A549 (cell line): ENCODE data around the gene ARHGDIG. TPM values are rescaled to one million over a fixed set of nuclear protein-coding genes. Genes with fewer than 3 reads are reported as not detected.
A peak's percentile ranks its signal among the peaks of the same experiment; 100 is the strongest.

Source experiments
- ATAC-seq, 2 experiments: fragments of 200-7000 bp in 1 of 2; fragments of >200 bp in 1 of 2; cut with Nextera tagmentation in 1 of 2; cut with Tn5 transposase in 1 of 2; 3 replicates each; pipeline versions ENCODE4 v1.8.0 to v1.9.1; 2018 to 2020; ENCODE audit warnings: mild to moderate bottlenecking in 1 of 2, moderate library complexity in 1 of 2
- CTCF ChIA-PET: fragments of 300-600 bp; sonication (Branson Sonifier 250); formaldehyde crosslinking; extraction: SDS; loops from one replicate; lab custom pipeline; 2021; ENCODE audit warnings: antibody characterized with exemption, inconsistent platforms; lab: Yijun Ruan, JAX
- POLR2A ChIA-PET: fragments of 350-600 bp; formaldehyde crosslinking; extraction: SDS; loops from one replicate; lab custom pipeline; 2021; ENCODE audit warnings: antibody characterized with exemption, inconsistent platforms; lab: Yijun Ruan, JAX
- DNase-seq, 2 experiments: peaks; one replicate each; pipeline versions ENCODE4 v3.0.0 to v3.0.0-alpha.2; 2011 to 2016; ENCODE audit warnings: low read depth in 1 of 2, low spot score in 1 of 2
- FAIRE-seq: peaks from 2 replicates; lab custom pipeline; 2011; peaks lifted over from hg19 to GRCh38; lab: Jason Lieb, UNC
- H3K27ac ChIP-seq, 2 experiments: fragments of >200 bp; sonication (Bioruptor Twin); formaldehyde crosslinking; 3 replicates each; pipeline ENCODE4 v1.5.1; 2016 to 2017
- H3K4me1 ChIP-seq: fragments of >200 bp; sonication (Bioruptor Twin); formaldehyde crosslinking; 3 replicates; pipeline ENCODE4 v1.6.1; 2016
- H3K4me2 ChIP-seq: fragments of >200 bp; sonication (Bioruptor Twin); formaldehyde crosslinking; 3 replicates; pipeline ENCODE4 v1.6.1; 2016
- H3K4me3 ChIP-seq: fragments of >200 bp; sonication (Bioruptor Twin); formaldehyde crosslinking; 3 replicates; pipeline ENCODE4 v1.5.1; 2016
- H3K9me3 ChIP-seq: fragments of >200 bp; sonication (Bioruptor Twin); formaldehyde crosslinking; 3 replicates; pipeline ENCODE4 v1.6.1; 2016
- CBX2 ChIP-seq: fragments of 200-600 bp; sonication (generic); IDR thresholded peaks from 2 replicates; pipeline ENCODE4 v1.6.1; 2016; ENCODE audit warnings: low read depth, mild to moderate bottlenecking, borderline replicate concordance
- CBX8 ChIP-seq: fragments of 200-600 bp; sonication (generic); IDR thresholded peaks from 2 replicates; pipeline ENCODE4 v1.6.1; 2016
- CEBPB ChIP-seq, 2 experiments: fragments of >200 bp in 1 of 2; sonication (Bioruptor Twin) in 1 of 2; formaldehyde crosslinking in 1 of 2; IDR thresholded peaks; 2 replicates each; pipeline ENCODE4 v1.6.1; 2012 to 2016
- CHD2 ChIP-seq: fragments of 150-350 bp; IDR thresholded peaks from 2 replicates; pipeline ENCODE4 v1.6.1; 2014; ENCODE audit warnings: low read length; ENCODE audit not compliant: partially characterized antibody
- CHD4 ChIP-seq: fragments of 200-600 bp; sonication (generic); IDR thresholded peaks from 2 replicates; pipeline ENCODE4 v1.6.1; 2016; ENCODE audit warnings: antibody characterized with exemption, mild to moderate bottlenecking, borderline replicate concordance
- FOXS1 ChIP-seq: fragments of 250-450 bp; sonication (Bioruptor Pico); IDR thresholded peaks from 2 replicates; pipeline ENCODE4 v1.5.0; 2020; ENCODE audit warnings: mild to moderate bottlenecking, moderate library complexity
- GATA3 ChIP-seq: IDR thresholded peaks from 2 replicates; pipeline ENCODE4 v1.6.1; 2012; ENCODE audit warnings: borderline replicate concordance
- HOXA7 ChIP-seq: fragments of 250-450 bp; sonication (Bioruptor Pico); IDR thresholded peaks from 2 replicates; pipeline ENCODE4 v1.5.0; 2020; ENCODE audit warnings: mild to moderate bottlenecking, moderate library complexity
- JUN ChIP-seq, 2 experiments: fragments of >200 bp; sonication (Bioruptor Twin); formaldehyde crosslinking; IDR thresholded peaks; 2 replicates in 1 of 2; 3 replicates in 1 of 2; pipeline ENCODE4 v1.6.1; 2016 to 2017
- JUNB ChIP-seq: fragments of >200 bp; sonication (Bioruptor Twin); formaldehyde crosslinking; IDR thresholded peaks from 2 replicates; pipeline ENCODE4 v1.6.1; 2016
- KDM1A ChIP-seq: fragments of 200-600 bp; sonication (generic); IDR thresholded peaks from 2 replicates; pipeline ENCODE4 v1.6.1; 2016; ENCODE audit warnings: low read depth, mild to moderate bottlenecking
- MAZ ChIP-seq: fragments of 150-350 bp; IDR thresholded peaks from 2 replicates; pipeline ENCODE4 v1.6.1; 2014; ENCODE audit warnings: antibody characterized with exemption, low read depth, low read length, borderline replicate concordance
- NFE2L2 ChIP-seq: fragments of 150-350 bp; conservative IDR thresholded peaks from 2 replicates; pipeline ENCODE4 v1.6.1; 2014; ENCODE audit warnings: low read length
- NPAS2 ChIP-seq: fragments of 250-450 bp; sonication (Bioruptor Pico); IDR thresholded peaks from 2 replicates; pipeline ENCODE4 v1.8.0; 2022; ENCODE audit warnings: mild to moderate bottlenecking, moderate library complexity, borderline replicate concordance
- NR3C1 ChIP-seq: fragments of >200 bp; sonication (Bioruptor Twin); formaldehyde crosslinking; IDR thresholded peaks from 3 replicates; pipeline ENCODE4 v1.6.1; 2017
- PHF8 ChIP-seq: fragments of 200-600 bp; sonication (generic); IDR thresholded peaks from 2 replicates; pipeline ENCODE4 v1.6.1; 2016; ENCODE audit warnings: low read depth, mild to moderate bottlenecking, antibody characterized with exemption, moderate library complexity, borderline replicate concordance
- POLR2A ChIP-seq: IDR thresholded peaks from 2 replicates; pipeline ENCODE4 v1.6.1; 2012; ENCODE audit warnings: mild to moderate bottlenecking, low read length
- RARB ChIP-seq: fragments of 250-450 bp; sonication (Bioruptor Pico); IDR thresholded peaks from 2 replicates; pipeline ENCODE4 v1.8.0; 2021; ENCODE audit warnings: mild to moderate bottlenecking, moderate library complexity
- RNF2 ChIP-seq: fragments of 200-600 bp; sonication (generic); IDR thresholded peaks from 2 replicates; pipeline ENCODE4 v1.6.1; 2016; ENCODE audit warnings: low read depth, mild to moderate bottlenecking, antibody characterized with exemption, moderate library complexity, borderline replicate concordance
- TP53 ChIP-seq: fragments of 250-450 bp; sonication (Bioruptor Pico); IDR thresholded peaks from 2 replicates; pipeline ENCODE4 v1.5.0; 2021; ENCODE audit warnings: mild to moderate bottlenecking, moderate library complexity
- whole genome bisulfite sequencing: methylation state at CpG from one replicate; pipeline ENCODE4 v1.1.6; 2017; ENCODE audit errors: missing lambda C conversion rate; 5-methylcytosine and 5-hydroxymethylcytosine counted together
- polyA plus RNA-seq, 4 experiments: library from polyadenylated mRNA; depleted of rRNA in 3 of 4; stranded (reverse); fragments of >200 nt; fragmentation: RNase III in 1 of 4; extraction: RNeasy Plus Mini Kit Qiagen cat#74134 plus additional on column Dnase treatment in 1 of 4; gene quantifications; 2 replicates in 3 of 4; 3 replicates in 1 of 4; pipeline ENCODE4 v1.2.3, GENCODE V29; 2011 to 2017
- TF ChIP-seq, protein P1 (sequence below): fragments of 200-600 bp; sonication (generic); IDR thresholded peaks from 2 replicates; pipeline ENCODE4 v1.6.1; 2016; ENCODE audit warnings: antibody characterized with exemption, mild to moderate bottlenecking, moderate library complexity
- TF ChIP-seq, protein P2 (sequence below): fragments of 450-650 bp; IDR thresholded peaks from 2 replicates; pipeline ENCODE4 v1.6.1; 2014; ENCODE audit warnings: antibody characterized with exemption
- TF ChIP-seq, protein P3 (sequence below): IDR thresholded peaks from 2 replicates; pipeline ENCODE4 v1.6.1; 2012

ARHGDIG gene
- polyA plus RNA-seq, 2 of the 4 experiments (the other 2 are of a cell fraction) = 1.1 to 1.9 TPM

DNA sequence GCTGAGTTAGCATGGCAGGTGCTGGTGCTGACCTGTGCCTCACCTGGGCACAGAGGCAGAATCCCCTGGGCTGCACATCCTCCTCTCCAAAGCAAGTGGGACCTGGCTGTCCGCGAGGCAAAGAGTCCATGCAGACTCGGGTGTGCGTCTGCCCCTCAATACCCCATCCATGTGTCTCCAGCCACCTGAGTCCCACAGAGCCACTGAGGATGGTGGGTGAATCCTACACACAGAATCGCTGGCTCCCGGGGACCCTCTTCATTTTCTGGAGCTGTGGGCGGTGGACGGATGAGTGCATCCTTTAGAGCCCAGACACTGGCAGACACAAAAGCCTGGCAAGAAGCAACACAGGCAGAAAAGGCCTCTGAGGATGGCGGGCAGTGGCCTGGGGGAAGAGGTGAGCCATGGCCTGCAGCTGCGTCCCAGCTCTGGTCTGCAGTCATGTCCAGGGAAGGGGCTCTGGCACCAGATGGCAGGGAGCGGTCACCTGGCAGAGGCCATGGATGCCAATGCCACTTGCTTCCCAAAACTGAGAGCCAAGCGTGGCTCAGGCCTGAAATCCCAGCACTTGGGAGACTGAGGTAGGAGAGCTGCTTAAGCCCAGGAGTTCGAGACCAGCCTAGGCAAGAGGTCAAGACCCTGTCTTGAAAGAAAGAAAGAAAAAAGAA lies 42.2 kb downstream of the ARHGDIG start:
- CTCF ChIA-PET = interaction anchor here (1.0 to 1.5 kb wide), 3 partner anchors 20 to 127 kb away, joined by 3 to 11 read pairs (median 3); no protein-coding TSS in a partner anchor
- TF ChIP-seq GATA3 = no peak
- no peak for TF ChIP-seq NR3C1
- no peak for TF ChIP-seq TP53
- DNase-seq = no peak

DNA sequence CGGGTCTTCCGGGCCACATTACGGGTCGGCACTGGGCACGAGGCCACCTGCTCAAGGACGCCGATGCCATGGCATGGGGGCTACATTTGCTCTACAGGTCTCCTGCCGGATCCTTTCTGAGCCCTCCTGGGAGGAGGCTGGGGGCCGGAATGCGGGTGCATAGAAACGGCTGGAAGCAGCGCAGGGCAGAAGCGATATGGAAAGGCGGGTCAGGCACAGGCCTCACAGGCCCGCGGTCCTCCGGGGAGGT lies 43.7 kb downstream of the ARHGDIG start:
- Histone ChIP-seq H3K4me2 (no peak overlapping the region), H3K9me3 (no peaks in the 10 kb centered on the region), H3K4me1 (peaks cover 31% of the 10 kb centered on the region), H3K4me3 (no peak overlapping the region), H3K27ac (peak overlapping the region in 1 of 2 experiments; percentile 28; a peak in 1 of 6 replicates)
- ATAC-seq = no peak
- ChIA-PET CTCF (interaction anchor here (1.0 kb wide), 1 partner anchor 39 kb away, joined by 3 read pairs; no protein-coding TSS in a partner anchor), POLR2A (no interaction called here)
- TF ChIP-seq RNF2 = no peak
- no peak for TF ChIP-seq FOXS1 (CRISPR knock-in tag)
- TF ChIP-seq, protein P1, sequence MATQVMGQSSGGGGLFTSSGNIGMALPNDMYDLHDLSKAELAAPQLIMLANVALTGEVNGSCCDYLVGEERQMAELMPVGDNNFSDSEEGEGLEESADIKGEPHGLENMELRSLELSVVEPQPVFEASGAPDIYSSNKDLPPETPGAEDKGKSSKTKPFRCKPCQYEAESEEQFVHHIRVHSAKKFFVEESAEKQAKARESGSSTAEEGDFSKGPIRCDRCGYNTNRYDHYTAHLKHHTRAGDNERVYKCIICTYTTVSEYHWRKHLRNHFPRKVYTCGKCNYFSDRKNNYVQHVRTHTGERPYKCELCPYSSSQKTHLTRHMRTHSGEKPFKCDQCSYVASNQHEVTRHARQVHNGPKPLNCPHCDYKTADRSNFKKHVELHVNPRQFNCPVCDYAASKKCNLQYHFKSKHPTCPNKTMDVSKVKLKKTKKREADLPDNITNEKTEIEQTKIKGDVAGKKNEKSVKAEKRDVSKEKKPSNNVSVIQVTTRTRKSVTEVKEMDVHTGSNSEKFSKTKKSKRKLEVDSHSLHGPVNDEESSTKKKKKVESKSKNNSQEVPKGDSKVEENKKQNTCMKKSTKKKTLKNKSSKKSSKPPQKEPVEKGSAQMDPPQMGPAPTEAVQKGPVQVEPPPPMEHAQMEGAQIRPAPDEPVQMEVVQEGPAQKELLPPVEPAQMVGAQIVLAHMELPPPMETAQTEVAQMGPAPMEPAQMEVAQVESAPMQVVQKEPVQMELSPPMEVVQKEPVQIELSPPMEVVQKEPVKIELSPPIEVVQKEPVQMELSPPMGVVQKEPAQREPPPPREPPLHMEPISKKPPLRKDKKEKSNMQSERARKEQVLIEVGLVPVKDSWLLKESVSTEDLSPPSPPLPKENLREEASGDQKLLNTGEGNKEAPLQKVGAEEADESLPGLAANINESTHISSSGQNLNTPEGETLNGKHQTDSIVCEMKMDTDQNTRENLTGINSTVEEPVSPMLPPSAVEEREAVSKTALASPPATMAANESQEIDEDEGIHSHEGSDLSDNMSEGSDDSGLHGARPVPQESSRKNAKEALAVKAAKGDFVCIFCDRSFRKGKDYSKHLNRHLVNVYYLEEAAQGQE = no peak
- no peak for TF ChIP-seq HOXA7 (CRISPR knock-in tag)
- no peak for TF ChIP-seq MAZ
- no peak for TF ChIP-seq RARB
- no peak for TF ChIP-seq PHF8
- no peak for TF ChIP-seq POLR2A
- no peak for TF ChIP-seq KDM1A
- no peak for FAIRE-seq
- DNase-seq = no peak
- WGBS = 94% methylated on average over 17 of the region's 17 CpGs

More for the DNA sequence above, 42.2 kb downstream of the ARHGDIG start:
- FAIRE-seq = no peak
- Histone ChIP-seq H3K27ac (no peak overlapping the region), H3K4me3 (no peak overlapping the region), H3K4me2 (no peak overlapping the region), H3K9me3 (no peaks in the 10 kb centered on the region), H3K4me1 (peaks cover 17% of the 10 kb centered on the region)
- ATAC-seq = no peak
- POLR2A ChIA-PET = no interaction called here
- 90% methylated on average over 11 of the region's 13 CpGs for WGBS

DNA sequence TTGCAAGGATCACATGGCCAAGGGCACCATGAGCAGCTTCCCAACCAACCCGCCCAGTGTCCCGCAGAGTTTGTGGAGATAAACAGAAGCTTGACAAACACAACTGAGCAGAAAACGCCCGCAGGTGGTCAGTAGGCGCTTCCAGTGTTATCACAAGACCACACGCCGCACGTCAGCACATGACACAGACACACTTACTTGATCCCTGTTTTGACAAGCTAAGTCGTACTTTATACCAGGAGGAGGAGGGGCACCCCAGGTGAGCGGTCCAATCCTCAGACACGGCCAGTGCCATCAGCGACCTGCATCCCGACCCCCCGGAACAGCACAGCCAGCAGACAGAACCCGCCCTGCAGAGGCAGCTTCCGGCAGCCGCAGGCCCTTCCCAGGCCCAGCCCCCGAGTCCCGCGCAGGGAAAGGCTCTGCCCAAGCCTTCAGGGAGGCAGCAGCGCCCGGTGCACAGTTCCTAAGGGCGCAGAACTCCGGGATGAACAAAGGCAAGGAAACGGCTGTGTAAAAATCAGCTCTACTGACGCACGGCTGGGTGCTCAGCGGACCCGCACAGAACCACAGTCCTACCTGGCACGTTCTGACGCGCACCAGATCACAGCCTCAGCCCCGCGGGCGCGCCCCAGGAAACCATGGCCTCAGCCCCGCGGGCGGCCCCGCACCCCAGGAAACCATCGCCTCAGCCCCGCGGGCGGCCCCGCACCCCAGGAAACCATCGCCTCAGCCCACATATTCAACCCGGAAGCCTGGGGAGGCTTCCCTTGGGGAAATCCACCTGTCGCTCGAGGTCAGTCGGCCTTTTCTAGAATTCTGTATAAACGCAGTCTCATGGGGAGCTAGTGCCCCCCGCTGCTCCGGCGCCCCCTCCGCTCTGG lies 44.3 kb downstream of the ARHGDIG start:
- no peak overlapping the region for H3K4me2 ChIP-seq
- 93% methylated on average over 50 of the region's 55 CpGs for WGBS
- FAIRE-seq = no peak
- TF ChIP-seq CBX2 = no peak
- TF ChIP-seq, protein P1 = no peak
- TF ChIP-seq TP53 = no peak
- TF ChIP-seq NFE2L2 = no peak
- no peak for TF ChIP-seq GATA3
- TF ChIP-seq RNF2 = no peak
- TF ChIP-seq CHD2 = no peak
- TF ChIP-seq, protein P2, sequence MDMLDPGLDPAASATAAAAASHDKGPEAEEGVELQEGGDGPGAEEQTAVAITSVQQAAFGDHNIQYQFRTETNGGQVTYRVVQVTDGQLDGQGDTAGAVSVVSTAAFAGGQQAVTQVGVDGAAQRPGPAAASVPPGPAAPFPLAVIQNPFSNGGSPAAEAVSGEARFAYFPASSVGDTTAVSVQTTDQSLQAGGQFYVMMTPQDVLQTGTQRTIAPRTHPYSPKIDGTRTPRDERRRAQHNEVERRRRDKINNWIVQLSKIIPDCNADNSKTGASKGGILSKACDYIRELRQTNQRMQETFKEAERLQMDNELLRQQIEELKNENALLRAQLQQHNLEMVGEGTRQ = no peak
- no peak for TF ChIP-seq MAZ
- TF ChIP-seq CHD4 = no peak
- no peak for TF ChIP-seq NPAS2 (CRISPR knock-in tag)
- no peak for TF ChIP-seq JUN (IDR thresholded peaks at IDR 0.05)
- no peak for TF ChIP-seq CEBPB (IDR thresholded peaks at IDR 0.05)
- TF ChIP-seq JUNB = no peak
- TF ChIP-seq CBX8 = no peak
- TF ChIP-seq, protein P3, sequence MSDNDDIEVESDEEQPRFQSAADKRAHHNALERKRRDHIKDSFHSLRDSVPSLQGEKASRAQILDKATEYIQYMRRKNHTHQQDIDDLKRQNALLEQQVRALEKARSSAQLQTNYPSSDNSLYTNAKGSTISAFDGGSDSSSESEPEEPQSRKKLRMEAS = no peak
- TF ChIP-seq, all 56 proteins: peak for 0
- Histone ChIP-seq H3K27ac (peak overlapping the region in 1 of 2 experiments; percentile 64; a peak in 2 of 6 replicates), H3K4me1 (peaks cover 31% of the 10 kb centered on the region), H3K4me3 (no peak overlapping the region), H3K9me3 (no peaks in the 10 kb centered on the region)
- ATAC-seq = no peak
- no peak for DNase-seq
- CTCF ChIA-PET = interaction anchor here (1.0 kb wide), 1 partner anchor 38 kb away, joined by 3 read pairs; no protein-coding TSS in a partner anchor
- POLR2A ChIA-PET = no interaction called here
